Choroid plexus epithelial cell (primary cell): Measurements from ENCODE around the gene MDM4.

Experiments used
- DNase-seq: peaks from one replicate; pipeline ENCODE4 v3.0.0-alpha.2; 2010; ENCODE audit warnings: low read depth
- H3K4me3 ChIP-seq: 2 replicates; pipeline ENCODE4 v1.5.1; 2011; ENCODE audit warnings: low read depth, mild to moderate bottlenecking, control low read depth, low read length, moderate library complexity
- CTCF ChIP-seq: conservative IDR thresholded peaks from 2 replicates; pipeline ENCODE4 v1.5.1; 2011; ENCODE audit warnings: low read depth, mild to moderate bottlenecking, control low read depth, inconsistent platforms, low read length, moderate library complexity

MDM4 gene

GRCh38 chr1:204530932-204531331 is 14.7 kb downstream of the MDM4 start:
- H3K4me3 ChIP-seq: no peak overlapping the region
- no peak for TF ChIP-seq CTCF
- DNase-seq: no peak

- TF ChIP-seq CTCF: no peak
- no peak overlapping the region for H3K4me3 ChIP-seq
- DNase-seq: no peak
These were observed 16.6 kb downstream of the MDM4 start for GRCh38 chr1:204532832-204533231.

GRCh38 chr1:204541626-204542025 is 25.4 kb downstream of the MDM4 start:
- no peak overlapping the region for H3K4me3 ChIP-seq
- no peak for TF ChIP-seq CTCF
- DNase-seq: no peak

- H3K4me3 ChIP-seq: no peak overlapping the region
- DNase-seq: peak; percentile 55
- TF ChIP-seq CTCF: no peak
These were observed 28.1 kb downstream of the MDM4 start for GRCh38 chr1:204544321-204544720.

GRCh38 chr1:204545202-204545601 is 29.0 kb downstream of the MDM4 start:
- DNase-seq: peak; percentile 22
- H3K4me3 ChIP-seq: no peak overlapping the region
- TF ChIP-seq CTCF: no peak

GRCh38 chr1:204545881-204546280 is 29.7 kb downstream of the MDM4 start:
- DNase-seq: peak; percentile 26
- no peak overlapping the region for H3K4me3 ChIP-seq
- no peak for TF ChIP-seq CTCF

GRCh38 chr1:204548265-204548664 is 32.1 kb downstream of the MDM4 start:
- TF ChIP-seq CTCF: no peak
- H3K4me3 ChIP-seq: no peak overlapping the region
- no peak for DNase-seq
